RCC 7860 (cell line): ENCODE data around the gene ZNF469.

ENCODE experiments used
- DNase-seq: peaks from one replicate; pipeline ENCODE4 v3.0.0-alpha.2; 2015; ENCODE audit warnings: low spot score
- FAIRE-seq: peaks from 2 replicates; lab custom pipeline; 2012; peaks lifted over from hg19 to GRCh38; lab: Jason Lieb, UNC

Gene ZNF469

GRCh38 chr16:88347656-88348376 lies 34.9 kb upstream of the ZNF469 start:
- DNase-seq (no peak), FAIRE-seq (no peak)

GRCh38 chr16:88348377-88349152 lies 34.2 kb upstream of the ZNF469 start:
- DNase-seq (no peak), FAIRE-seq (no peak)

- FAIRE-seq: no peak
- DNase-seq: no peak
Measured at GRCh38 chr16:88349153-88349902, 33.4 kb upstream of the ZNF469 start.

- no peak for FAIRE-seq
- no peak for DNase-seq
Measured at GRCh38 chr16:88349903-88350900, 32.6 kb upstream of the ZNF469 start.

DNA sequence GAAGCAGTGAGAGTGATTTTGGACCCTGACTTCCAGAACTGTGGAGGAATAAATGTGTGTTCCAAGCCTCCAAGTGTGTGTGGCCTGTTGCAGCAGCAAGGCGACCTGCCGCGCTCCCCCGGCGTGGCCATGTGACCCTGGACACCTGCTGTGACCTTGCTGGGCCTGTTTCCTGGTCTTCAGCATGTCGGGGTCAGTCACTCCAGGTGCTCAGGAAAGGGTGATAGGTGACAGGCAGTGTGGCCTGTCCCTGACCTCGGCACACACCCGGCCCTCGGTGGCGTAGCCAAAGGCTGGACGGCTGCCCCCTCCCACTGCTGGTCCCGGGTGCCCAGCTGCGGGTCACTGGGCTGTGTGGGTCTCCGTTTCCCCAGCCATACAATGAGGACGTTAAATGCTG lies 31.8 kb upstream of the ZNF469 start:
- FAIRE-seq: no peak
- no peak for DNase-seq

GRCh38 chr16:88351491-88352101 lies 31.2 kb upstream of the ZNF469 start:
- DNase-seq (no peak), FAIRE-seq (no peak)

DNA sequence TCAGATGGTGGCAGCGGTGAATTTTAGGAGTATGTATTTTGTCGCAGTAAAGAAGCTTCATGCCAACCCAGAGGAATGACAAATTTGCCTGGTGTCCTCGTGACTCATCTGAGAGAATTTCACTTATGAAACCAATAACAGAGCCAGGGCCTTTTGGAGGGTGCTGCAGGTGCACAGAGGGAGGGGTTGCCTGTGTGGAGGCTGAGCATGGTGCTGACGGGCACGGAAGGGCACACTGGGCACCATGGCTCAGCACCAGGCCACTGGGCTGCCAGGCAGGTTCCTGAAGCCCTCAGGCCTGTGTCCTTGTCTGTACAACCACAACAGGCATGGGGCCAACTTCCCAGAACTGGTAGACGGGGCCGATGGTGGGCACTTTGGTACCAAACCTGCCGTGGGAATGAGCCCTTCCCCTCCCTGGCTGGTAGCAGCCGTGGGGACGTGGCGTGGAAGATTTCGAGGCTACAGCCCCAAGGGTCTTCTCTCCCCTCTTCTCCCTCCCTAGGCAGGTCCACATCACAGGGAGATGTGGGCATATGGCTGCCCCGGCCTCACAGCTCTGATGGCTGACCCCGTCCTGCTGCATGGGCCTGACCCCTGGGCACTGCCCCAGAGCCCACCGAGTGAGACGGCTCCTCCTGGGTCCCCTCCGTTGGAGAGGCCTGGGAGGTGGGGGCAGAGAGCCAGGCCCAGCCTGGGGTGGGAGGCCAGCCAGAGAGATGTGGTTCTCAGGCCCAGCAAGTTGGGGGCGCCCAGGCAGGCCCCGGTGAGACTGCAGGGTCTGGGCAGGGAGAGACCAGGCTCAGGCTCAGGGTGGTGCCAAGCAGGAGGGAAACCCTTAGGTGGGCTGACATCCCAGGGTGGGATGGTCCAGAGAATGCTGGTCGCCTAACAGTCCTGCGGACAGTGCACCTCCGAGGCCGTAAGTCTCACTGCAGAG lies 30.2 kb upstream of the ZNF469 start:
- no peak for FAIRE-seq
- no peak for DNase-seq

DNA sequence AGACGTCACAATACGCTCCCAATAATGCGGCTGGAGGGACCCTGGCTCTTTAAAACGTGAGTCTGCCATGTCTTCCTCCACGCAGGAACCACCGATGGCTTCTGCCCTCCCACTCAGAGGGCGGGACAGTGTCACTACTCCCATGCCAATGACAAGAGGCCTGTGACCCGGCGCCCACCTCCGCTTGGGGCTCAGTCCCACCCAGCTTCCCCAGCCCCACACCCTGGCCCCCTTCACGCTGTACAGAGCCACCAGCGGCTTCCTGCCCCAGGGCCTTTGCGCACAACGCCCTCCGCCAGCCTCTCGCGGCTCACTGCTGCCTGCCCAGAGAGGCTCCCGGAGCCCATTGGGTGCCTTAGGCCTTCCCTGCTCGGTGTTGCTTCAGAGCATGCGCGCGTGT lies 29.5 kb upstream of the ZNF469 start:
- FAIRE-seq (no peak), DNase-seq (no peak)

DNA sequence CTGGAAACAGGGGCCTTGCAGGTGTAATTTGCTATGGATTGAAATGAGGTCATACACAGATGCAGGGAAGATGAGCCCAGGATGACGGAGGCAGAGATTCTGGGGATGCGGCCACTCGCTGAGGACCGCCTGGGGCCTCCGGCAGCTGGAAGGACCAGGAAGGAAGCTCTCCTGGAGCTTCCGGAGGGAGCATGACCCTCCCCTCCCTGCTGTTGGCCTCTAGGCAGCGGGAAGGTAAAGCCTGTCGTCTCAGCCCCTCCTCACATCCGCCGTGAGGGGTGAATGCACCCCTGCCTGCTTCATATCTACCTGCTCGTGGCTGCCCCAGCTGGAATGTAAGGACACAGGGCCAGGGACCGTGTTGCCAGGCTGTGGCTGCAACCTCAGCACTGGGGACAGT lies 29.1 kb upstream of the ZNF469 start:
- DNase-seq (no peak), FAIRE-seq (no peak)

- FAIRE-seq (no peak), DNase-seq (no peak)
Measured at GRCh38 chr16:88354229-88355092, 28.3 kb upstream of the ZNF469 start.

DNA sequence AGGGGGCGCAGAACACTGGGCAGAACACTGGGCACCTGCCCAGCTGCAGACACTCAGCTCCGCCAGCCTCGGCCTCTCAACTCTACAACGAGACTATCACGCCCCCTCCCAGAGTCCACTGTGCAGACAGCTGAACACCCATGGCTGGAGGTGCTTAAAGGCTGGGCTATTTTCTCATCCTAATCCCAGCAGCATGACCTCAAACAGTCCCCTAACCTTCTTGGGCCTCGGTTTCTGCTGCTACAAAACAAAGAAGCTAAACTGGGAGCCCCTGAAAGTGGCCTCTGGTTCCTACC lies 27.7 kb upstream of the ZNF469 start:
- FAIRE-seq (no peak), DNase-seq (no peak)

GRCh38 chr16:88355389-88356123 lies 27.2 kb upstream of the ZNF469 start:
- DNase-seq: no peak
- no peak for FAIRE-seq

GRCh38 chr16:88356124-88356726 lies 26.5 kb upstream of the ZNF469 start:
- FAIRE-seq (no peak), DNase-seq (no peak)

DNA sequence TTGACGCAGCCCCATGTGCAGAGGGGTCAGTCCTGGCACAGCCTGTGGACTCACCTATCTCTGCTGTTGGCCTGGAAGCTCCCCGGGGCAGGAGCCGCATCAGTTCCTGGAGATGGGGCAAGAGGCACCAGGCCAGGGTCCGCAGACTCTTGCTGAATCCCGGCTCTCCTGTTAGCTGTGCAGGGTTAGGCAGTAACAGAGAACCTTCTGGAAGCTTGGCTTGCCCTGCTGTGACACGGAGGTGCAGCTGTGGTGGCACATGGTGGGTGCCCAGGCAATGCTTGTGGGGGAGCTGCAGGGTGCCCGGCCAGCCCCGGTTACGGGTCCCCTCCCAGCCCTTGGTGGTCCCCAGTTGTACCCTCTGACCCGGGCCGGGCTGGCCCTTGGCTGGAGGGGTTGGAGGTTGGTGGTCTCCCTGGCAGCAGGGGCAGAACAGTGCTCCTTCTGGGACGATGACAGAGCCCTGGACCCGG lies 26.0 kb upstream of the ZNF469 start:
- no peak for FAIRE-seq
- no peak for DNase-seq

DNA sequence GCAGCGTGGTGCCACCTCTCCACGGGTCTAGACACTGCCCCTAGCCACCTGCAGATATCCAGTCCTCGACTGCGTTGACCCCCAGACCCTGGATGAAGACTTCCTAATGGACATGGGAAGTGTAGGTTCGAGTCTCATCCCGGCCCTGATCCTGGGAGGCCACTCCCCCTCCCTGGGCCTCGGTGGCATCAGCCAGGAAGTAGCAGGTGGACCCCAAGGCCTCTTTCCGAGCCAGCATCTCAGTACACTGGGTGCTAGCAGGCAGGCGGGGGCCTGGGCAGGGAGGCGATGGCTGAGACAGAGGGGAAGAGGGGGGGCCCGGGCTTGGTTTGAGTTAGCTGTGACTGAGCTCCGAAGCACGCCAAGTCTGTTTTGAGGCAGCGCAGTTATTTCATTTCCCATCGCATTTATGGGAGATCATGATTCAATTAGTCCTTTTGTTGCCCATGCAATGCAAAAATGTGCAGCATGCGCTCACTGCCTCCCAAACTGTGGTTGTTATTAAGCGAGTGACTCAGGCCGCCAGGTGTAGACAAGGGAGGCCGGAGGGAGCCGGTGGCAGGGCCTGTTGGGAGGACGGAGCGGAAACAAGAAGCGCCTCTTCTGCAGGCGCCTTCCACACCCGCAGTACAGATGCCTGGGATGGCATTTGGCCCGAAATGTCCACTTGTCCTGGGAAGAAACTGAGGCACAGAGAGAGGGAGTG lies 25.3 kb upstream of the ZNF469 start:
- no peak for FAIRE-seq
- no peak for DNase-seq

GRCh38 chr16:88358023-88358420 lies 24.7 kb upstream of the ZNF469 start:
- no peak for DNase-seq

More at GRCh38 chr16:88358023-88358420, 24.7 kb upstream of the ZNF469 start:
- no peak for FAIRE-seq
